T follicular helper cell (primary cell): ENCODE results near the gene CGNL1.

Experiments
- DNase-seq: peaks from one replicate; pipeline ENCODE4 v3.0.0-alpha.2; 2020; ENCODE audit warnings: low read depth

CGNL1 gene

DNA sequence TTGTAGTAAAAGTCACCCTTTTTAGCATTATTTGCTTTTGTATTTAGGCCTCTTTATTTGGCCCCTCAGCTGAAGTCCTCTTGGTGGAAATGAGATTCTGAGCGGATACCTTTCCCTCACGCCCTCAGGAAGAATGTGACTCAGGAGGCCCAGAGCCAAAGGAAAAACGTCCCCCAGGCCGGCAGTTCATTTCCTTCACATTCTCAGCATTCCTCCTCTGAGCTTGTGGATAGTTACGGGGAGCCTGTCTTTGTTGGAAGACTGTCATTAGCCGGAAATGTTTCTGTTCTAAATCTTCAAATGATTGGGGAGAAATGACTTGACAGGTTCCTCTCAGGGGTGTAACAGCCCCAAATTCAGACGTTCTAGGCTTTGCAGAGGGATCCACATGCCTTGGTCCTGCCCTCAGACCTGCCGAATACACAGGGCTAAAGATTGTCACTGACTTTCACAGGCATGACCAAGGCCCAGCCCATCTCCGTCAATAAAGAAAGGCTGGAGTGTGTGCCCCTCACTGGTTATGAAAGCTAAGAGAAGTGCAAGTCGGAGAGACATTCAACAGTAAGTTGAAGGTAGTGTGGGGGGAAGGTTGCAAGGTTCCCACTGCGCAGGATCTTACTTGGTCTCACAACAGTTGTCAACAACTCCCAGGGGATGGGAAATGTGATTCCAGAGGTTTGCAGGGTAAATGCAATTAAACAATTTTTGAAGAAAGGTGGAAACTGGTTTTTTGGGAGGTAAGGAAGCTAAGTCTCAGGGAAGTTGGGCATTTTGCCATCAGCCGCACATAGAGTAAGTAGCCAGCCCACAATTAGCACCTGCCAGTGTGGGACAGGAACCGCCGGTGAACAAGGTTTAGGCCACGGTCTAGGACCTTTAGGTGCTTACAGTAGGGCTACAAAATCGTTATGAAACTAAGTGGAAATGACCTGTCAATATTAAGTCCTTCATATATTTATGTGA is 175.7 kb downstream of the CGNL1 start:
- no peak for DNase-seq

DNA sequence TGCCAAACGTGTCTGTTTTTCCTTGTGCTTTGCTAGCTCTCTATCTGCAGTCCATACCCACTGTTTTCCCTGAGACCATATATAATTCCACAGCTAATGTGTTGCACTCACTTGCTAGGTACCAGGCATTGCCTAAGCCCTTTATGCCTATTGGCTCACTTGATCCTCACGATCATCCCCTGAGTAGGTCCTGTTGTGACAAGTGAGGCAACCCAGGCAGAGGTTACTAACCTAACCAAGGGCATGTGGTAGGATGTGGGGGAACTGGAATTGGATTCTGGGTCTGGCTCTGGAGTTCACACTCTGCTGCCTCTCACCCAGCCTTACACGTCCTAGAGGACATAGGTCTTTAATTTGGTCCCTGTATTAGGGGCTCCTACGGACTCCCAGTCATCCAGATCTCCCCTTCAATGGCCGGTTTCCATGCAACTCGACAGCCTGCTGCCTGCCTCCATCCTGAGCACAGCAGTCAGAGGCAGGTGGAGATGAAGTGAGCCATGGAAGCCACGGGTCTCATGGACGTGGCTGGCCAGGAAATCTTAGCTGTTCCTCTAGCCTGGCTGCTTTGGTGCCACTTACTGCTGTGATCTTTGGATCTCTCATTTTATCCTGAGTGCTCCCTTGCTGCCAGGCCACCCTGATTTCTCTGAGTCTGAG is 176.5 kb downstream of the CGNL1 start:
- DNase-seq = no peak

DNA sequence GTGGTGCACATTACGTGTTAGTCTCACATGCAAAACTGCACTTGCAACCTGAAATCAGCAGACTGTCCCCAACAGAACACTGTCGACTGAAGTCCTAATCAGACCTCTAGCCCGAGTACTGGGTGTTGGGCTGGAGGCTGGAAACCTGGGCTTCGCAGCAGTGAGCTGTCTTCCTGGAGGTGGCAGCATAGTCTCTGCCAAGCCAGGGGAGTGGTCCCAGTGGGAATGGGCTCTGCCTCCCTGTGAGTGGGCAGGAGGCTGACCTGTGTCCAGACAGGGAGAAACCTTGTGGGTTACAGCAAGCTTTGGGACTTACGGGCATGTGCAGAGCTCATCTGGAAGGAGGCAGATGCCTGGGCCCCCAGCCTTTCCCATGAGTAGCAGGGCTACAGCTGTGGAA is 177.2 kb downstream of the CGNL1 start:
- DNase-seq = no peak

DNA sequence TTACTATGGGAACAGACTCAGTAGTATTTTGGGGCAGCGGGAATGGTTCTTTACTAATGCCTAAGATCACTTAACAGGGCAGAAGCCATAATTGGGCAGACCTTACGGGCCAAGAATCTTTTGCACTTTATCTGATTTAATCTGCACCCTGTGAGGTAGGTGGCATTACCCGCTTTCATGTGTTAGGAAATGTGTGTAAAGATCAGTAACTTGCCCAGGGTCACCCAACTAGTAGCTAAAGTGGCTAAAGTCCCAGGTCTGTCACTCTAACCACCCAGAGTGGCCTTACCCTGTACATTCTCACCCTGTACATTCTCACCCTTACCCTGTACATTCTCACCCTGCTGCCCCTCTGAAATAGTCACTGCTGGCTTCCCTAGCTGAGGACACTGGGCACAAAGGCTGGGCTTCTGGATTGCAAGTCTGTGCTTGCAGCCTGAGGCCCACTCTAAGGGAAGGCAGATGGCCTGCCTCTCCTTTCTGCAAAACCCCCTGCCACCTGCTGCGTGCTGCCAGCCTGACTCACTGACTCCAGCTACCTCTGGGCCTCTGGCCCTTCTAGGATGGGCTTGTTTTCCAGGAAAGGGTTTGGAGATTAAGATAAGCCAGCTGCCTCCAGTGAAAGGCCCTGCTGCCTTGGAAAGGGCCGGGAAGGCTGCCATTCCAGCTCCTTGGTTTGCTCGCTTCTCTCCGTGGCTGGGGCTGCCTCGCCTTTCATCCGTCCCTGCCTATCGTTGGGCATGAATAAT is 177.9 kb downstream of the CGNL1 start:
- no peak for DNase-seq

DNA sequence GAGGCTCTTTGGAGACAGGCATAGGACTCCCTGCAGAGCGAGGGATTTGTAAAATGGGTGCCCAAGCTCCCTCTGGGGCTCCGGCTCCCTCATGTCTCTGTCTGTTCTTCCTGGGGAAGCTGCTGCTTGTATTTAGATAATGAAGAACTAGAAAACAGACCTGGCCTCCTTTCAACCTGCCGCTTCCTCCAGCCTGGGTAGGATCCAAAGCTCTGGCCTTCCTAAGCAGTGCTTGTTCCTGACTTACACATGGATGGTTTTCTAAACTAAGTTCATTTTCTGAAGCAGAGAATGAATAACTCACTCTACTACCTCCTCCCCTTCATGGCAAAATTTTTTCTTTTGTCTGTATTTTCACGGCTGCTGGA is 178.5 kb downstream of the CGNL1 start:
- no peak for DNase-seq

DNA sequence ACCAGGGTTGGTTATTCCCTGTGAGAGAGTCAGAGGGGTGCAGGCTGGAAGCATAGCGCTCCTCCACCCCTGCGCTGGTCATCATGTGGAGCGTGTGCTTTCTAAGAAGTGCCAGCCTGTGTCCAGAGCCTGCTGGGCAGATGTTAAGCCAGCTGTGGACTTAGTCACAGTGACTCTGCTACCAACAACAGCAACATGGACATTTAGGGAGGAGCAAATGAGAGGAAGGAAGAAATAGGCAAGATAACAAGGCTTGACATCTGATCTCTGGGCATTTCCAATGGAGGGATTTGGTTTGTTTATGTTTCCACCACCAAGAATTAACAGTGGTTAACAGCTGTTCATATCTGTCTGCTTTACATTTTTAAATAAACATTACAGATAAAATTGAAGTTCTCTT is 179.0 kb downstream of the CGNL1 start:
- DNase-seq = no peak

DNA sequence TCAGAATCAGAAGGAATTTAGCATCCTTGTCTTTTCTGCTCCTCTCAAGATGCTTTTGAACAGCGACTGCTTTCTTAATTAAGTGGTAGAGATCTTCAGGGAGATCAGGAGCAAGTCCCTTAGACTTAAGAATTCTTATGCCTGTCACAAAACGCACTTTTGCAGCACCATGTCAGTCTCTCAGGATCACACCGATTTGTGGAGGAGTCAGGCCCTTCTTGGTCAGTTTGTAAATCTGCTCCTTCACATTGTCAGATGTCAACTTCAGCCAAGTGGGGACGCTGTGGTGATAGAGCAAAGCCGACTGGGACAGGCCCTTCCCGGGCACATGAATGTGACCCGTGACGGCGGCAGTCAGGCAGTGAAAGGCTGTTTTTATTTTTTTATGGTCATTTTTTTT is 179.7 kb downstream of the CGNL1 start:
- no peak for DNase-seq

DNA sequence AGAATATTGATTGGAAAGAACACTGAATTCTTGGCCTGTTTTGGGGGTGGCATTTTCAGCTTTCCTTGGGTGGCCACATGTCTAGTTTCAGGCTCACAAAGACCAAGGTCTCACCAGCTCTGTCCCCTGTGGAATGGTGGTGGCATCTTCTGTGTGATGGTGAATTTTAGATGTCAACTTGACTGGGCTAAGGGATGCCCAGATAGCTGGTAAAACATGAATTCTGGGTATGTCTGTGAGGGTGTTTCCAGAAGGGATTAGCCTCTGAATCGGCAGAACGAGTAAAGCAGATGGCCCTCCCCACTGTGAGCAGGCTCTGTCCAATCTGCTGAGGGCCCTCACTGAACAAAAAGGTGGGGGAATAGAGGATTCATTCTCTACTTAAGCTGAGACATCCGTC is 181.0 kb downstream of the CGNL1 start:
- no peak for DNase-seq

DNA sequence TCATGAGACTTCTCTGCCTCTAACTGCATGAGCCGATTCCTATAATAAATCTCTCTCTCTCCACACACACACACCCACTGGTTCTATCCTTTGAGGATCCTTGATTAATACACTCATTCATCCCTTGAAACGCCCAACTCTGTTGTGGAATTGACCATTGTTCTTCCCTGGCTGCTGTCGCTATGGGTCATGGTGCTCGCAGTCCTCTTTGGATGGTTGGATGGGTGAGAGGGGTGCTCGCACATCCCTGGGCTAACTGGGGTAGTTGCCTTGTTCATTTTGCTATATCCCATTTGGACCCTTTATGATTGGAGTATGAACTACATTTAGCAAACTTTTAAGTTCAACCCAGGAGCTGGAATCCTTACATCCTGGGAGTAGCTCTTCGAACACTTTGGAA is 181.5 kb downstream of the CGNL1 start:
- DNase-seq = no peak

DNA sequence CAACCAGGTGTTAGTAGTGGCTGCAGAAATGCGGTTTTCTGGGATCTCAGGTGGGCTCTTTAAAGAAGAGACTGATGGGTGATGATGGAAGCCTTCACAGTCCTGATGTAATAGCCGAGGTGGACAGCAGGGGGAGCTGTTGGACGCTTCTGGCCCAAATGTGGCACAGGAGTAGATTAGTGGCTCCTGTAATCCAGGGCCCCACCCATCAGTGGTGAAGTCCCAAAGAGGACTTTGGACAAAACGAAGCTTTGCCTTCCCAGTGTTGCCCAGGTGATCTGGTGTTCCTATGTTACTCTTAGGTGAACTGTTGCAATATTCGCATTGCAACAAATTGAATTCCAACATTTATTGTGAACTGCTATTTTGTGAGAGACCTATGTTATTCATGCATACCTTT is 183.6 kb downstream of the CGNL1 start:
- peak; percentile 35 for DNase-seq

DNA sequence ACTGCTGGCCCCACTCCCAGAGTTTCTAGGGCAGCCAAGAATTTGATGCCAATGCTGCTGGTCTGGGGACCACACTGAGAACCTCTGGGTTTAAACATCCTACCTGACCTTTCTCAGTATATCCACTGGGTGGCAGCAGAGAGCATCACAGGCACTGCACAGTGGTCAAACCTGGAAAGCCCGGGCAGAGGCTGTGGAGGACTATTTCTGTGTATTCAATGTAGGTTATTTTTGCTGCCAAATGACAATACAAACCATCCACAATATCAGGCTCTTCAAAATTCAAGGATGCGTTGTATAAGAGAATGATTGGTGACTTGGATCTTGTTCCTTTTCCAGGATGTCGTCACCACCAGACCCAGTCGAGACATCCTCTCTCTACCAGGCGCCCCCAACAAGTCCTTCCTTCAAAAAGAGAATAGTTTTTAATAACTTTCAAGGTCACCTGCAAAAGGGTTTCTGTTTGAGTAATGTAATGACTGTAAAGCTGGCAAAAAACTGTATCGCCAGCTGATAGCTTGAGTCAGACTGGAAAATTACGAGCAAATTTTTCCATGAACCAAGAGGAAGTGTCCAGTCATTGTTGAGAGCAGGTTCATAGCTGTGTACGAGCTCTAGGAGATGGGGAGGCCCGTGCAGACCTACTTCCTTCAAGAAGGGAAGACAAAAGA is 184.9 kb downstream of the CGNL1 start:
- peak; percentile 38 for DNase-seq

DNA sequence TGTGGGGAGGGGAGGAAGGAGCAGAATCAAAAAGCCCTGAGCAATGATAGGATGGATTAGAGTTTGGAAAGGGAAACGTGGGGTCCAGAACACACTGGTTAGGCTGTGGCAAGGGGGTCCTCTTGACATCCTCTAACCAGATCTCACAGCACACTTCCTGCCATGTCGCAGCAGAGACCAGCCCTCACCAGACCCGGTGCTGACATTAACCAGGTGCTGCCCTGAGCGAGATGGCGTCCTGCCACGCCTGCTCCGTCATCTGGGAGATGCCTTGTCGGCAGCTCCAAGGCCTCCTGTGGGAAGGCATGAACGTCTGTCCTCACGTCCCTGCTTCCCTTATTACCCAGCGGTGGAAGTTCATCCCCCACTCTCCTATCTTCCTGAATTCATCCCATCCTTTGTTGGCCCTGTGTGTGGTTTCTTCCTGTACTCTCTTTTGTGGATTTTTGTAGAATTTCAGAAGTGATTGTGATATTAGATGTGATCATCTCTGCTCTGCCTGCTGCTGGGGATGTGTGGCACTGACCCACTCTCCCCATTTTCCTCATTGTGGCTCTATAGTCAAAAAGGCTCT is 186.0 kb downstream of the CGNL1 start:
- no peak for DNase-seq

DNA sequence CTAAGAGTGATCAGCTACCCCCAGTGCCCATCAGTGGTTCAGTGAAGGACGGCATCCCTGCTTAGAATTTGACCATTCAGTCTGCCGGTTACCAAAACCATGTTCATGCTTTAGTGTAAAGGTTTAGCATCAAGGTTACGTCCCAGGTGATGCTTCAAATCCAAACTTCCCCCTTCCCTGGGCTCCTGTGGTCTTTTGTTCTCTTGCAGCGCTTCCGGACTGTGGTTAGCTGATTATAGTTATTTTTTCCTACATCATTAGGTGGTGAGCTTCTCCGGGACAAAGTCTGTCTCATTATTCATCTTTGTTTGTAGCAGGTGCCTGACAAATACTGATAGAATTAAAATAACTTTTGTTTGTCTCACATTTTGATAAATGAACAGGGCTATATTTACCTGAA is 187.1 kb downstream of the CGNL1 start:
- DNase-seq = no peak

DNA sequence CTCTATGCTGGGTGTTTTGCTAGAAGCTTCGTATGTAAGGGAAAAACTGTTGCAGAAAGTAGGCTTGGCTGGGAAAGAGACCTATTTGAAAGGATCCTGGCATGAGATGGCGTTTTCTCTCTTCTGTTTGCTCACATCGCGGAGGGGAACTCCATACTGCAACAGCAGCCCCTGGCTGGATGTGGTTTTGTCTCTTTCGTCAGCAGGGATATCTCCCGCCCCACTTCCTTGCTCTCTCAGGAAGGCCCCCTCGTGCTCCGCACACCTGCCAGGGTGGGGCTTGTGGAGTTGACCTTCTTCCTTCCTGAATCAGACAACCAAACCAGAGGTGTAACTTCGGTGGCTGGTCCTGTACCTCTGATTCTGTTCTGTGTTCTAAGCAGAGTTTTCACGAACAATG is 189.0 kb downstream of the CGNL1 start:
- DNase-seq = peak; percentile 23

DNA sequence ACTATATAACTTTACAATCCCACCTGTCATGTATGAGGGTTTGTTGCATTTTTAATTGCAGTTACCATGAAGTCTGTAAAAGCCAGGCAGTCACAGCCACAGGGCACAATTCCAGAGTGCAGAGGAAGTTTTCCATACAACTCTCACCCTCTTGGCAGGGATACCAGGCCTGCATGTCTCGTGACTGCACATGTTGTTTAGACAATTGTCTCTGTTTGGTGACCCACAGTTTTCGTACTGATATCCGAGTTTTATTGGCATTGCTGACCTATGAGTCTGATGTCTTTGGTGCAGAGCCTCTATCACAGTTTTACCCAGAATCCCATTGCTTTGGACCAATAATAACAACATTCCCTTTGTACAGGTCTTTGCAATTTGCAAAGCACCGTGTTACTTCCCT is 190.5 kb downstream of the CGNL1 start:
- no peak for DNase-seq

DNA sequence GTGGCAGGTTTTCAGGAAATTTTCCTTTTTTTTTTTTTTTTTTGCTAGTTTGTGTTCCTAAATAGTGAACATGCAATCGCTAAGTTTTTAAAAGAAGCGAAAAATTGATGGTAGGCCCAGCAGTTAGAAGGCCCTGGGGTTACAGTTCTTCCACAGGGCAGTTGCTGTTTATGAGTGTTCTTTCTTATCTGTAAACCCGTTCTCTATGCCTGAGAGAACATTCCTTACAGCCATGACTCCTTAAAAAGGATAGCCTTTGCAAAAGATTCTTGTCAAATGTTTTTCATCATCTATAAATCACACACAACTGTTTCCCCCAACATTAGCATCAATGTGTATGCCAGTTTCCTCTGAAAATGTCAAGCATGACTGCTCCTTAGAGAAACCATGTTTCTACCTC is 191.6 kb downstream of the CGNL1 start:
- no peak for DNase-seq

DNA sequence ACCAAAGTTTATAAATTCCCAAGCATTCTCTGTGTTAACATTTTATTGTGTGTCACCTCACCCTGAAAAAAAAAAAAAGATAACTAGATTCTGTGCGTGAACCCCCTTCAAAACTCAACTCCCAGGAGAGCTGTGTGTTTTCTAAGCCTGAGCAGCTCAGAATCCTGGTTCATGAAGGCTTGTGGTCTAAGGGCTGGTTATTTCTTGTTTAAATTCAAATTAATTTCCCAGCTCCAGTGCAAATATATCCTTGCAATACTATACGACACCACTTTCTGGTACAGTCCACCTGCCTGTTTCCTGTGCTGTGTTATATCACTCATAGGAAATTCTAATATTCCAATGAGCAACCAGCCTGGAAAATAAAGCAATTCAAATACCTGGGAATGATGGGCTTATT is 192.0 kb downstream of the CGNL1 start:
- DNase-seq = no peak

DNA sequence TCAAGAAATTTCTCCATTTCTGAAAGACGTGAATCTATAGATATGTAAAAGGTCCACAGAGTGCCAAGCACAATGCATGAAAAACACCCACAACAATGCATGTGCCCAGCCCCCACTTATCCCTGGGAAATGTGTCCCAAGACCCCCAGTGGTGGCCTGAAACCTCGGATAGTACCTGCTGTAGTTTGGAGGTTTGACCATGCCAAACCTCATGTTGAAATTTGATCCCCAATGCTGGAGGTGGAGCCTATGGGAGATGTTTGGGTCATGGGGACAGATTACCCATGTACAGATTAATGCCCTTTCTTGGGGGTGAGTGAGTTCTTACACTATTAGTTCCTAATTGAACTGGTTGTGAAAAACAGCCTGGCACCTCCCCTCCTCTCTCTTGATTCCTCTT is 194.0 kb downstream of the CGNL1 start:
- no peak for DNase-seq

DNA sequence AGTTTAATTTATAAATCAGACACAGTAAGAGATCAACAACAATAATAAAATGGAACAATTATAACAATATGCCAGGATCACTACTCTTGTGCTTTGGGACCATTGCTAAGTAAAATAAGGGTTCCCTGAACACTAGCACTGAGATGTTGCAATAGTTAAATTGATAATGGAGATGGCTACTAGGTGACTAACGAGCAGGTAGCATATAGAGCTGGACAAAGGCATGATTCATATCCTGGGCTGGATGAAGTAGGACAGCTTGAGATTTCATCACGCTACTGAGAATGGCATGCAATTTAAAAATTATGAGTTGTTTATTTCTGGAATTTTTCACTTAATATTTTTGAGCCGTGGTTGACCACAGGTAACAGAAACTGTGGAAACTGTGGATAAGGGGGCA is 194.7 kb downstream of the CGNL1 start:
- no peak for DNase-seq

DNA sequence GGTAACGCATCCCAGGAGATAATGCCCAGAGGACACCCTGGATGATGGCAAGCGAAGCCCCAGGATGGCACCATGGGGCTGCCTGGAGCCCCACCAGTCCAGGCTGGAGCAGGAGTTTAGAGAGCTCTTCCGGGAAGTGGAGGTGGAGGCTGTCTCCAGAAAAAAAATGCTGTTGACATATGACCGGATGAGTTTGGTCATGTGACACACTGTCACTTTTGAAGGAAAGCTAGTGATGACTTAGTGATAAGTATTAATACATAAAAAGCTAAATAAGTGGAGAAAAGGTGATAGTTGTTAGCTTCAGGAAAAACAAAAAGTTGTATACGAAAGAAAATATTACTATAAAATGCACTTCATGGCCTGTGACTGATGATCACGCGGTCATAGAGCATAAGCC is 195.4 kb downstream of the CGNL1 start:
- DNase-seq = no peak

DNA sequence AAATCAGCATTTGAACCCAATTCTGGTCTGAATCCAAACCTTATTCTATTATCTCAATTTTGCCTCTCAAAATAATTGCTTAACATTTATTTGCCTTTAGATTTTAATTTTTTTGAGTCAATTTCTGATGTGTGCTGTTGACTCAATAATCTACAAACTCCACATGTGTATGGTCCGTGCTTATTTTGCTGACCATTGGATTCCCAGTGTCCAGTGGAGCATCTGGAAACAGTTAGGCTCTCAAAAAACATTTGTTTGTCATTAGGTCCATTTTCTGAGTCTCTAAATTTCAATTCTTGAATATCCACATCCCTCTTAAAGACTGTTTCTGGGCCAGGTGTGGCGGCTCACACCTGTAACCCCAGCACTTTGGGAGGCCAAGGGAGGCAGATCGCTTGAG is 196.2 kb downstream of the CGNL1 start:
- DNase-seq = no peak

DNA sequence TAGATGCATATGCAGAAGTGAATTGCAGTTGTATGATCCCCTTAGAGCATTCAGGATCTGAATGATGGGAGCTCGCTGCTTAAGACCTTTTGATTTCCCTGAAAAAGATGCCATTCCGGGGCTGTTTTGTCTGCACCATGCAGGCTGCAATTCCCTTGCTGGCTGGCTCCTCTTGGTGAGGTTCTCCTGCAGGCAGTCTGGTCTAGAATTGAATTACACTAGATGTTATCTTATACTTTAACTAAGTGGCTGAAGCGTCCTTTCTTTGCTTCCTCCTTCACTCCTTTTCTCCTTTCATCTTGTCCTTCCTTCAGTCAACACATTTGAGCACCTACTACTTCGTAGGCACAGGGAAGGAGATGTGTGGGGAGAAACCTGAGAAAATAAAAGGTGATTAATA is 196.8 kb downstream of the CGNL1 start:
- no peak for DNase-seq
